Activated naive CD8-positive, alpha-beta T cell treated with anti-CD3 and anti-CD28 coated beads, Interleukin-2, amount 10 ng/mL, durations not matched to agents 7 days and 5 days (primary cell): ENCODE results near the gene SCAMP4. TPM values are rescaled to one million over a fixed set of nuclear protein-coding genes. Genes with fewer than 3 reads are reported as not detected.

Experiments used
- ATAC-seq: fragments of 150-1000 bp; cut with Tn5 transposase; one replicate; pipeline ENCODE4 v1.10.0; 2021; ENCODE audit warnings: low read depth, moderate library complexity
- POLR2A ChIA-PET: fragments of 350-600 bp; sonication (Branson Sonifier 250); formaldehyde crosslinking; loops from one replicate; lab custom pipeline; 2021; ENCODE audit warnings: antibody characterized with exemption; lab: Charles Lee
- DNase-seq: peaks from one replicate; pipeline ENCODE4 v3.0.0; 2021
- H3K27ac Mint-ChIP-seq: one replicate; pipeline ENCODE4 v1.8.0; 2022; ENCODE audit warnings: mild to moderate bottlenecking, mixed read lengths
- H3K27me3 Mint-ChIP-seq: one replicate; pipeline ENCODE4 v1.8.0; 2022; ENCODE audit warnings: mild to moderate bottlenecking, moderate library complexity, mixed read lengths
- H3K36me3 Mint-ChIP-seq: one replicate; pipeline ENCODE4 v1.8.0; 2021; ENCODE audit warnings: mild to moderate bottlenecking, mixed read lengths
- H3K4me1 Mint-ChIP-seq: one replicate; pipeline ENCODE4 v1.8.0; 2021; ENCODE audit warnings: mixed read lengths
- H3K4me3 Mint-ChIP-seq: one replicate; pipeline ENCODE4 v1.8.0; 2022; ENCODE audit warnings: mild to moderate bottlenecking, moderate library complexity, mixed read lengths
- H3K9me3 Mint-ChIP-seq: one replicate; pipeline ENCODE4 v1.8.0; 2021; ENCODE audit warnings: mixed read lengths
- total RNA-seq, 2 experiments: library from RNA; stranded (reverse); gene quantifications; one replicate each; pipeline ENCODE4 v1.2.3, GENCODE V29; 2021

The SCAMP4 gene
- total RNA-seq, 2 experiments from 2014 or later = 35.1 to 35.2 TPM

DNA sequence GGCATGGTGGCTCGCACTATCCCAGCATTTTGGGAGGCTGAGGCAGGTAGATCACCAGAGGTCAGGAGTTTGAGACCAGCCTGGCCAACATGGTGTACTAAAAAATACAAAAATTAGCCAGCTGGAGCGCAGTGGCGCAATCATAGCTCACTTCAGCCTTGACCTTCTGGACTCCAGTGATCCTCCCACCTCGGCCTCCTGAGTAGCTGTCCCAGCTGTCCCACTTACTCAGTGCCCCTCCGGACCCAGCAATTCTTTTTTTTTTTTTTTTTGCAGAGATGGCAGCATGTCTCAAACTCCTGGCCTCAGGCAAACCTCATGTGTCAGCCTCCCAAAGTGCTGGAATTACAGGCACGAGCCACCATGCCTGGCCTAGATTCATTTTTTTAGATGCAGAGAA is 2.3 kb upstream of the SCAMP4 start:
- POLR2A ChIA-PET = interaction anchor here (0.6 to 2.1 kb wide), 11 partner anchors 8 to 1388 kb away, joined by 3 to 15 read pairs (median 4); no protein-coding TSS in a partner anchor
- ATAC-seq (no peak), DNase-seq (no peak)
- Mint-ChIP-seq H3K27me3 (no peaks in the 10 kb centered on the region), H3K4me1 (peaks cover 24% of the 10 kb centered on the region), H3K9me3 (no peaks in the 10 kb centered on the region), H3K27ac (peak overlapping the region; percentile 25), H3K4me3 (peak overlapping the region; percentile 41), H3K36me3 (no peaks in the 10 kb centered on the region)

GRCh38 chr19:1904860-1905109 is 414 bp upstream of the SCAMP4 start:
- Mint-ChIP-seq H3K36me3 (no peaks in the 10 kb centered on the region), H3K27ac (peak overlapping the region; percentile 85), H3K27me3 (no peaks in the 10 kb centered on the region), H3K9me3 (no peaks in the 10 kb centered on the region), H3K4me1 (peaks cover 36% of the 10 kb centered on the region), H3K4me3 (peak overlapping the region; percentile 83)
- no peak for DNase-seq
- POLR2A ChIA-PET = interaction anchor here (0.7 to 1.9 kb wide), 4 partner anchors 30 to 757 kb away, joined by 3 to 7 read pairs (median 4); no protein-coding TSS in a partner anchor
- peak; percentile 2 for ATAC-seq

DNA sequence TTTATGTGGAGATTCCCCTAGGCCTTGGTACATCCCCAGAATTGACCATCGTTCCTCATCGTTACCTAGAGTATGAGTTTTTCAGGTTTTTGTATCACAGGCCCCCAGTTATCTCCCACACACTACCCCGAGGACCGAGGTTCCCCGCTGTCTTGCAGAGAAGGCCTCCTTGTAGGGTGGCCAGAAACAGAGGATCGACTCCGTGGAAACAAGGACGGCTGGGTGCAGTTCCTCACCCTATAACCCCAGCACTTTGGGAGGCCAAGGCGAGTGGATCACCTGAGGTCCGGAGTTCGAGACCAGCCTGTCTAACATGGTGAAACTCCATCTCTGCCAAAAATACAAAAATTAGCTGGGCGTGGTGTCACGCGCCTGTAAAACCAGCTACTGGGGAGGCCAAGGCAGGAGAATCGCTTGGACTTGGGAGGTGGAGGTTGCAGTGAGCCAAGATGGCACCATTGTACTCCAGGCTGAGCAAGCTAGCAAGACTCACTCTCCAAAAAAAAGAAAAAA is 720 bp downstream of the SCAMP4 start:
- DNase-seq (no peak), ATAC-seq (no peak)
- H3K4me1 Mint-ChIP-seq = peaks cover 42% of the 10 kb centered on the region
- H3K27ac Mint-ChIP-seq = peak overlapping the region; percentile 82
- POLR2A ChIA-PET = interaction anchor here (0.6 to 1.7 kb wide), 5 partner anchors 9 to 249 kb away, joined by 3 to 10 read pairs (median 4); no protein-coding TSS in a partner anchor
- H3K9me3 Mint-ChIP-seq = no peaks in the 10 kb centered on the region
- H3K27me3 Mint-ChIP-seq = no peaks in the 10 kb centered on the region
- peak overlapping the region; percentile 88 for H3K4me3 Mint-ChIP-seq
- peaks cover 2% of the 10 kb centered on the region for H3K36me3 Mint-ChIP-seq

GRCh38 chr19:1906985-1907562 is 1.9 kb downstream of the SCAMP4 start:
- DNase-seq = no peak
- Mint-ChIP-seq H3K36me3 (peaks cover 2% of the 10 kb centered on the region), H3K4me1 (peaks cover 42% of the 10 kb centered on the region), H3K27ac (no peak overlapping the region), H3K9me3 (no peaks in the 10 kb centered on the region), H3K4me3 (no peak overlapping the region), H3K27me3 (no peaks in the 10 kb centered on the region)
- no peak for ATAC-seq
- POLR2A ChIA-PET = no interaction called here

- H3K4me1 Mint-ChIP-seq = peaks cover 40% of the 10 kb centered on the region
- H3K9me3 Mint-ChIP-seq = no peaks in the 10 kb centered on the region
- POLR2A ChIA-PET = no interaction called here
- peaks cover 2% of the 10 kb centered on the region for H3K36me3 Mint-ChIP-seq
- no peaks in the 10 kb centered on the region for H3K27me3 Mint-ChIP-seq
- DNase-seq = no peak
- no peak overlapping the region for H3K4me3 Mint-ChIP-seq
- no peak for ATAC-seq
- H3K27ac Mint-ChIP-seq = no peak overlapping the region
Observed at GRCh38 chr19:1907563-1908363, 2.6 kb downstream of the SCAMP4 start.

DNA sequence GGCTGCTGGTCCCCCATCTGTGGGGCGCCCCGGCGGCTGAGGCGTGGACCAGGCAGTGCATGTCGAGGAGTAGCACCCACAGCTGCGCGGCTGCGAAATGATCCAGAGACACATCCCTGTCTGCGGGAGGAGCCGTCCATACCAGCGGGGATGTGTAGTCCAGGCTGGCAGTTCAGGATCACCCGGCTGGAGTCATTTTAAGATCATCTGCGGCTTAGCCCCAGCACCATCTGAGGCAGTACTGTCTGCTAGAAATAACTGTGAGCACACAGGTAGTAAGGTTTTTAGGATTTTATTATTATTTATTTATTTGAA is 3.1 kb downstream of the SCAMP4 start:
- ATAC-seq (no peak), DNase-seq (no peak)
- POLR2A ChIA-PET = interaction anchor here (0.9 kb wide), 1 partner anchor 20 kb away, joined by 3 read pairs; no protein-coding TSS in a partner anchor
- Mint-ChIP-seq H3K4me3 (no peak overlapping the region), H3K27ac (no peak overlapping the region), H3K9me3 (no peaks in the 10 kb centered on the region), H3K36me3 (peaks cover 2% of the 10 kb centered on the region), H3K4me1 (peaks cover 36% of the 10 kb centered on the region), H3K27me3 (no peaks in the 10 kb centered on the region)

GRCh38 chr19:1909761-1910080 is 4.5 kb downstream of the SCAMP4 start:
- ATAC-seq (no peak), DNase-seq (no peak)
- no peaks in the 10 kb centered on the region for H3K9me3 Mint-ChIP-seq
- peak overlapping the region; percentile 22 for H3K4me3 Mint-ChIP-seq
- POLR2A ChIA-PET = interaction anchor here (0.6 to 1.0 kb wide), 2 partner anchors 33 to 108 kb away, joined by 3 to 5 read pairs; no protein-coding TSS in a partner anchor
- H3K27ac Mint-ChIP-seq = no peak overlapping the region
- H3K4me1 Mint-ChIP-seq = peaks cover 25% of the 10 kb centered on the region
- no peaks in the 10 kb centered on the region for H3K27me3 Mint-ChIP-seq
- H3K36me3 Mint-ChIP-seq = peaks cover 2% of the 10 kb centered on the region

DNA sequence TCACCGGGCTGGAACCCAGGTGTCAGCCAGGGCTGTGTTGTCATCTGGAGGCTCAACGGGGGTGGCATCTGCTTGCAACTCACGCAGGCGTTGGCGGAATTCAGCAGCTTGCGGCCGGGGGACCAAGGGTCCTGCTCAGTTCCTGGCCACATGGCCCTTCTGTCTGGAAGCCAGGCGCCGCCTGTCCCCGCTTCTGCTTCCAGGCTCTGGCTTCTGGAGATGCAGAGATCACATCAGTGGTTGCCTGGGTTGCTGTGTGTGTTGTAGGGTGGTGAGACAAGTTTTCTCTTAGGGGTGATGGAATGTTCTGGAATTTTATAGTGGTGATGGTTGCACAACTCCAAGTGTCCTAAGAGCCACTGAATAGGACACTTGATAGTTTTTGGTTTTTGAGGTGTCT is 5.0 kb downstream of the SCAMP4 start:
- ATAC-seq = no peak
- Mint-ChIP-seq H3K36me3 (peaks cover 2% of the 10 kb centered on the region), H3K27ac (peak overlapping the region; percentile 43), H3K4me3 (no peak overlapping the region), H3K4me1 (peaks cover 23% of the 10 kb centered on the region), H3K27me3 (no peaks in the 10 kb centered on the region), H3K9me3 (no peaks in the 10 kb centered on the region)
- no peak for DNase-seq
- POLR2A ChIA-PET = interaction anchor here (0.7 kb wide), 1 partner anchor 38 kb away, joined by 5 read pairs; no protein-coding TSS in a partner anchor

DNA sequence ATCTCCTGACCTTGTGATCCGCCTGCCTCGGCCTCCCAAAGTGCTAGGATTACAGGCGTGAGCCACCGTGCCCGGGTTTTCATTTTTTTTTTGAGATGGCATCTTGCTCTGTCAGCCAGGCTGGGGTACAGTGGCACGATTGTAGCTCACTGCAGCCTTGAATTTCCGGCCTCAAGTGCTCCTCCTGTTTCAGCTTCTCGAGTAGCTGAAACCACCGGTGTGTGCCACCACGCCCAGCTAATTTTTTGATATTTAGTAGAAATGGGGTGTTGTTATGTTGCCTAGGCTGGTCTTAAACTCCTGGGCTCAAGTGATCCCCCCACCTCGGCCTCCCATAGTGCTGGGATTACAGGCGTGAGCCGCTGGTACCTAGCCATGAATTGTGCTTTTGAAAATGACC is 5.9 kb downstream of the SCAMP4 start:
- Mint-ChIP-seq H3K4me1 (peaks cover 18% of the 10 kb centered on the region), H3K4me3 (no peak overlapping the region)

DNA sequence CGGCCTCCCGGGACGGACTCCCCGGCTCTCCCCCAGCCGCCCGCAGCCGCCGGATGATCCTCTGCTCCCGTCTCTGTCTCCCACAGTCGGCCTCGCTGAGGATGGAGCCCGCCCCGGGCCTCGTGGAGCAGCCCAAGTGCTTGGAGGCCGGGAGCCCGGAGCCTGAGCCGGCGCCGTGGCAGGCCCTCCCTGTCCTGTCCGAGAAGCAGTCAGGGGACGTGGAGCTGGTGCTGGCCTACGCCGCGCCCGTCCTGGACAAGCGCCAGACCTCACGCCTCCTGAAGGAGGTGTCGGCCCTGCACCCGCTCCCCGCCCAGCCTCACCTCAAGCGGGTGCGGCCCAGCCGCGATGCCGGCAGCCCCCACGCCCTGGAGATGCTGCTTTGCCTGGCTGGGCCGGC is 6.8 kb downstream of the SCAMP4 start:
- Mint-ChIP-seq H3K36me3 (peaks cover 2% of the 10 kb centered on the region), H3K4me1 (peaks cover 18% of the 10 kb centered on the region), H3K27ac (no peak overlapping the region), H3K9me3 (no peaks in the 10 kb centered on the region), H3K4me3 (no peak overlapping the region), H3K27me3 (no peaks in the 10 kb centered on the region)
- POLR2A ChIA-PET = no interaction called here
- ATAC-seq (no peak), DNase-seq (no peak)

More for the DNA sequence above, 5.9 kb downstream of the SCAMP4 start:
- Mint-ChIP-seq H3K9me3 (no peaks in the 10 kb centered on the region), H3K36me3 (peaks cover 2% of the 10 kb centered on the region), H3K27me3 (no peaks in the 10 kb centered on the region), H3K27ac (no peak overlapping the region)
- POLR2A ChIA-PET = interaction anchor here (0.7 kb wide), 1 partner anchor 39 kb away, joined by 5 read pairs; no protein-coding TSS in a partner anchor
- no peak for DNase-seq
- no peak for ATAC-seq

GRCh38 chr19:1912760-1913505 is 7.7 kb downstream of the SCAMP4 start:
- Mint-ChIP-seq H3K27ac (no peak overlapping the region), H3K27me3 (no peaks in the 10 kb centered on the region), H3K4me3 (no peak overlapping the region), H3K9me3 (no peaks in the 10 kb centered on the region), H3K36me3 (peaks cover 2% of the 10 kb centered on the region), H3K4me1 (peaks cover 18% of the 10 kb centered on the region)
- POLR2A ChIA-PET = no interaction called here
- DNase-seq = no peak
- ATAC-seq = no peak

- H3K27ac Mint-ChIP-seq = no peak overlapping the region
- H3K4me3 Mint-ChIP-seq = no peak overlapping the region
- DNase-seq (no peak), ATAC-seq (no peak)
- H3K36me3 Mint-ChIP-seq = peaks cover 6% of the 10 kb centered on the region
- peaks cover 13% of the 10 kb centered on the region for H3K4me1 Mint-ChIP-seq
- H3K9me3 Mint-ChIP-seq = no peaks in the 10 kb centered on the region
- POLR2A ChIA-PET = interaction anchor here (1.0 kb wide), 1 partner anchor 17 kb away, joined by 3 read pairs; no protein-coding TSS in a partner anchor
- no peaks in the 10 kb centered on the region for H3K27me3 Mint-ChIP-seq
Observed at GRCh38 chr19:1913781-1914577, 8.8 kb downstream of the SCAMP4 start.
